ENCODE data around the gene RNF126. TPM values are rescaled to one million over a fixed set of nuclear protein-coding genes. Genes with fewer than 3 reads are reported as not detected.
"Not testable (repeated sequence)": the region's sequence is repeated elsewhere in the genome, so short reads cannot be mapped to it uniquely, and the experiment has no call there.

RNF126 gene
- total RNA-seq, 2 donors from 2014 or later = 24.5 to 27.1 TPM

- DNase-seq (ENCODE audit: low spot score); intact Hi-C loops (cut with DNase I): not testable (repeated sequence)
Measured at GRCh38 chr19:668675-669434, 5.8 kb upstream of the RNF126 start.

DNA sequence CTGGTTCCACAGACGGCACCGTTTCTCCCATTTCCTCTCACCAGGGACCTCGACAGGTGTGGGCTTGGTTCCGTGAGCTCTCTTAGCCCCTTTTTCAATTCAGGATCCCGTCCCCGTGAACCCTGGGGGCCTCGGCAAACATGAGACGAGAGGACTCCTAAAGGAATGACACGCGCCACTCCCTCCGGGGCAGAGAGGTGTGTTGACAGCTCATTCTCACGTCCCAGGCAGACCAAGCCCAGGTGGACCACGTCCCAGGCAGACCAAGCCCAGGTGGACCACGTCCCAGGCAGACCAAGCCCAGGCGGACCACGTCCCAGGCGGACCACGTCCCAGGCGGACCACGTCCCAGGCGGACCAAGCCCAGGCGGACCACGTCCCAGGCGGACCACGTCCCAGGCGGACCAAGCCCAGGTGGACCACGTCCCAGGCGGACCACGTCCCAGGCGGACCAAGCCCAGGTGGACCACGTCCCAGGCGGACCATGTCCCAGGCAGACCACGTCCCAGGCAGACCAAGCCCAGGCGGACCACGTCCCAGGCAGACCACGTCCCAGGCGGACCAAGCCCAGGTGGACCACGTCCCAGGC, 4.1 kb upstream of the RNF126 start:
- DNase-seq (ENCODE audit: low spot score) = not testable (repeated sequence)
- intact Hi-C loops (cut with DNase I) = loop anchor here in 1 of 2 donors (2.0 kb wide), 1 partner anchor 64 kb away; no protein-coding TSS in a partner anchor

- intact Hi-C loops (cut with DNase I) = loop anchor here in 1 of 2 donors (2.0 kb wide), 1 partner anchor 70 kb away; no protein-coding TSS in a partner anchor
- peak; percentile 94 for DNase-seq (ENCODE audit: low spot score)
Measured at GRCh38 chr19:664913-665443, 2.0 kb upstream of the RNF126 start.

- intact Hi-C loops (cut with DNase I) = loop anchor here in 1 of 2 donors (2.0 kb wide), 1 partner anchor 71 kb away; no protein-coding TSS in a partner anchor
- no peak for DNase-seq (ENCODE audit: low spot score)
Measured at GRCh38 chr19:663682-664117, 686 bp upstream of the RNF126 start.

- no peak for DNase-seq (ENCODE audit: low spot score)
- intact Hi-C loops (cut with DNase I) = no loop called here
Measured at GRCh38 chr19:662207-662961, 630 bp downstream of the RNF126 start.

DNA sequence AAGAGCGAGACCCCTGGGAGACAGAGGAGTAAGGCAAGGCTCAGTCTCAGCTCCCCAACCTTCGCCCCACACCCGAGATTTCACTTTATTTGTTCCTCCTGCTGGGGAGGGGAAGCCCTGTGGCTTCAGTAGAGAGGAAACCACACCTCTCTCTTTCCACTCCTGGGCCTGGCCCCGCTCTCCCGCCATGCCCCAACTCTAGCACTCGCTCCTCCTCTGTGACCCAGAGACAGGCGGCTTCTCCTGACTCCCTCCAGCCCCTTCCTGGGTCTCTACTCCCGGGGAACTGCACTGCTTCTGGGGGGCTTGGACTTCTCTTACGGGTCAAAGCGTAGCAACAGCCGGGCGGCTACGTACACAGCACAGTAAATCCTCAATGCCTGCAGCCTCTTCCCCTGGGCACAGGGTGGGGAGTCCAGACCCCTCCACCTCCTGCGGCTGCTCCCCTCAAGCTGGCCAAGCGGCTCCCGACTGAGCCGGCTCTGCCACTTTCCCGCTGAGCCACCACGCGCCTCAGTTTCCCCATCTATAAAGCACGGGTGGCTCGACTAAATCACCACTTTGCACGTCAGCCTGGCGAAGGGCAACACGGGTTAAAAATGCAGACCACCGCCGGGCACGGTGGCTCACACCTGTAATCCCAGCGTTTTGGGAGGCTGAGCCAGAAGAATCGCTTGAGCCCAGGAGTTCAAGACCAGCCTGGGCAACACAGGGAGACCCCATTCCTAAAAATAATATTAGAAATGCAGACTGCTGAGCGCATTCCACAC, 1.4 kb downstream of the RNF126 start:
- no peak for DNase-seq (ENCODE audit: low spot score)
- intact Hi-C loops (cut with DNase I) = no loop called here

DNA sequence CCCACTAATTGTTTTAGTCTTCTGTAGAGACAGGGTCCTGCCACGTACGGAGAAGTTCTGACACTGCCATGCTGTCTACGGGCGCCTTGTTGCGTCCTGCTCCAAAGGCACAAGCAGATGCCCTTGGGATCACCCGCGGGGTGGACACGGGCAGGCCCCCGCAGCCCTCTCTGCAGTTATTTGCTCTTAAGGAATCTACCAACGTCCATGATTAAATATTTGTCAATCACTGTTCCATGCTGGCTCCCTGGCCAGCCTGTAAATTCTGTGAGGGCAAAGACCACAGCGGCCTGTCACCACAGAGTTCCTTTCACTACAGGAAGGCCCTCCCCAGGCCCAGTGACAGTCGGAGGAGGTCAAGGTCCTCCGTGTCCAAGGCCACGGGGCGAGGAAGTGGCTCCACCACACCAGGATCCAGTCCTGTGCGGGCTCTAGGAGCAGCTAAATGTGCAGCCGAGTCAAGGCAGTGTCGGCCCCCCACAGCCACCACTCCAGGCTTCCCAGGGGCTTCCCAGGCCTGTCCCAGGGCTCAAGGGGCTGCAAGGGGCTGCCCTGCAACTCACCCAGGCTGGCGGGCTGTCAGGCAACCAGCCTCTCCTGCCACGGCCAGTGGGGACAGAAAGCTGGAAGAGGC, 2.1 kb downstream of the RNF126 start:
- intact Hi-C loops (cut with DNase I) = no loop called here
- no peak for DNase-seq (ENCODE audit: low spot score)

DNA sequence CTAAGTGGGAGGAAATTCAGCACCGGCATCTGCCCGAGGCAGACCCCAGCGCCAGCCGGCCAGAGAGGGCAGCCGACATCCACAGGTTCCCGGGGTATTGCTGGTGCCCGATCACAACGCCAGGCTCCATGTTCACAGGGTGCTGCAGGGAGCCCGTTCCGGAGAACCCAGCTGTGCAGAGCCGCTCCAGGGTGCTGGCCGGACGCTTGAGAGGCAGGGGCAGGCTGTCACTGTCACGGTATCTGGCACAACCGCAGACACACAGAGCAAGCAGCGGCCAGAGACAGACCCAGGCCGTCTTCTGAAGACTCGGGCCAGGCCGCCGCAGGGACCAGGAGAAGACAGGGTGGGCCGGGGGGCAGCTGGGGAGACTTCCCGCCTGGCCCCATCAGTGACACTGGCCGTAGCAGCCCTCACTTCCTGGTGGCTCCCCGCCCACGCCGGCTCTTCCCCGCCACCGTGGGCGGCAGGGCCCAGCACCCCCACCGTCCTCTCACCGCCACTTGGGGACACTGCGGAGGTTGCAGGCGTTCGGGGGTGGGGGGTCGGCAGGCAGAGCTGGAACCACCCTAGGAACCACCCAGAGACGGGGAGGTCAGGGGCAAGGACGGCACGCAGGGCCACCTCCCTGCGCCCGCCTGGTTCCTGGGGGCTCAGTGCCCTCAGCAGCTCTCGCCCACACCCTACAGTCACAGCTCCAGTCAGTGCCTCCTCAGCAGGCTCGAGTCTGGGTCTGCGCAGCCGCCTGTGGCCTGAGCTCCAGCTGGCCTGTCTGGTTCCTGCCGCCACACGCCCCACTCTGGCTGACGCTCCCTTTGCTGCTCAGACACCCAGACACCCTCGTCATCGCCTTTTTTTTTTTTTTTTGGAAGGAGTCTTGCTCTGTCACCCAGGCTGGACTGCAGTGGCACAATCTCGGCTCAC, 3.8 kb downstream of the RNF126 start:
- peak; percentile 92 for DNase-seq (ENCODE audit: low spot score)
- intact Hi-C loops (cut with DNase I) = no loop called here

GRCh38 chr19:658059-658839, 4.8 kb downstream of the RNF126 start:
- intact Hi-C loops (cut with DNase I) = no loop called here
- DNase-seq (ENCODE audit: low spot score) = no peak

- intact Hi-C loops (cut with DNase I) = no loop called here
- no peak for DNase-seq (ENCODE audit: low spot score)
Measured at GRCh38 chr19:657611-658010, 5.4 kb downstream of the RNF126 start.

- no peak for DNase-seq (ENCODE audit: low spot score)
- intact Hi-C loops (cut with DNase I) = no loop called here
Measured at GRCh38 chr19:656751-657559, 6.1 kb downstream of the RNF126 start.

DNA sequence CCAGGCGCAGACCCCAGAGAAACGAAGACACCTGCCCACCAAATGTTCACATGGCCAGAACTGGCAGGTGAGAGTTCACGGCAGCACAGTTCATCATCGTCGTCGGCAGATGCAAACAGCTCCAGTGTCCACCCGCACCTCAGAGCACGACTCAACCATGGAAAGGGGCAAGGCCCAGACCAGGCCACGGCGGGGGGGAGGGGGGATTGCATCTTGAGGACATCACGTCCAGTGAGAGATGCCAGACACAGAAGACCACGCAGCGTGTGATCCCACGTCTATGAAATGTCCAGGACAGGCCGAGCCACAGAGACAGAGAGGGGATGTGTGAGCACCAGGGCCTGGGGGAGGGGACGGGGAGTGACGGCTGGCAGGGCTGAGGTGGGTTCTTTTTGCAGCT, 7.3 kb downstream of the RNF126 start:
- no peak for DNase-seq (ENCODE audit: low spot score)
- intact Hi-C loops (cut with DNase I) = no loop called here

DNA sequence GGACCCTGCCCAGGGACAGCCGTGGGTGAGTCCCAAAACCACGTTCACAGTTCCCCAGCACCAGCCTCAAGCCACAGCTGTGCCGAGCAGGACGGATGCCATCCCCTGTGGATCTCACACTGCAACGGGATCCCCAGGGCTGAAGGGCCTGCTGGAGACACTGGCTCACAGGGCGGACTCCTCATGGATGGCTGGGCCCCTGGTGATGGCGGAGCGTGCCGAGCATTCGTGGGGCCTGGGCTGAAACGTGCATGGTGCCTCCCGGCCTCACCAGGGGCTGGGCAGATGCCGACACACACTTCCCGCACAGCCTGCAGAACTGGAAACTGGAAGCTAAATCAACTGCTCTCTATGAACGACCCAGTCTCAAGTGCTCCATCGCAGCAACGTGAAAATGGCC, 9.6 kb downstream of the RNF126 start:
- intact Hi-C loops (cut with DNase I) = no loop called here
- DNase-seq (ENCODE audit: low spot score) = no peak

- intact Hi-C loops (cut with DNase I) = no loop called here
- DNase-seq (ENCODE audit: low spot score) = no peak
Measured at GRCh38 chr19:652467-653389, 10.3 kb downstream of the RNF126 start.

DNA sequence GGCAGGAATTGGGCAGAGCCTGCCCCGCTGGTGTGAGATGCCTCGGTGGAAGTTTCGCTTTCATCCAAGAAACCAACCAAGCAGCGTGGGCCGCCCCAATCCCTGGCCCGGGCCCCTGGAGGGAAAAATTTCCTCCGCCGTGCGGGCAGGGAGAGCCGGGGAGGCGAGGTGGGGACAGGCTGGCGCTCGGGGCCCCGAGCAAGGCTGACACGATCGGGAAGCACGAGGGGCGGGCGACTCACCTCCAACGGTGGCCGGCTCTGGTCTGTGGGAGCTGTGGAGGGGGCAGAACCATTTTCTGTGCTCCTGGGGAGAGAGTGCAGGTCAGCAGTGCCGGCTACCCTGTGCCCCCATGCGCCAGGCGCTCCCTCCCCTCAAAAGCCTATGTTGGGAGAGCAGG, 11.0 kb downstream of the RNF126 start:
- no peak for DNase-seq (ENCODE audit: low spot score)
- intact Hi-C loops (cut with DNase I) = no loop called here

Measured in posterior vena cava (tissue), 2 donors.